B cell (primary cell): ENCODE results near the gene UBE2M. TPM values are rescaled to one million over a fixed set of nuclear protein-coding genes. Genes with fewer than 3 reads are reported as not detected.

Source experiments
- ATAC-seq: fragments of 200-7000 bp; cut with Tn5 transposase; one replicate; pipeline ENCODE4 v1.10.0; 2021; ENCODE audit warnings: low read depth, mild to moderate bottlenecking, moderate number of reproducible peaks, moderate library complexity
- CTCF ChIA-PET: fragments of 350-600 bp; sonication (Branson Sonifier 250); formaldehyde crosslinking; loops from one replicate; lab custom pipeline; 2021; ENCODE audit warnings: antibody characterized with exemption, inconsistent platforms; lab: Charles Lee
- POLR2A ChIA-PET: fragments of 350-600 bp; sonication (Branson Sonifier 250); formaldehyde crosslinking; loops from one replicate; lab custom pipeline; 2021; ENCODE audit warnings: antibody characterized with exemption; lab: Charles Lee
- DNase-seq: peaks from one replicate; pipeline ENCODE4 v3.0.0; 2013
- H2AFZ ChIP-seq: 2 replicates; pipeline ENCODE4 v1.6.1; 2012; ENCODE audit warnings: mild to moderate bottlenecking, low read depth, low read length; ENCODE audit not compliant: insufficient read depth, poor library complexity, severe bottlenecking
- H3K27ac ChIP-seq, 2 donors: 1 replicate in 1 of 2; 2 replicates in 1 of 2; pipeline ENCODE4 v1.5.1; 2012 to 2013; ENCODE audit warnings: low read length in 2 of 2, mild to moderate bottlenecking in 2 of 2, moderate library complexity in 1 of 2
- H3K27me3 ChIP-seq, 4 experiments: fragments of 200-600 bp in 1 of 4; sonication (generic) in 1 of 4; replicated peaks in 1 of 4; 1 replicate in 2 of 4; 2 replicates in 2 of 4; pipeline versions ENCODE4 v1.6.1 to v1.7.0; 2013 to 2016; ENCODE audit warnings: low read length in 3 of 4, mild to moderate bottlenecking in 2 of 4, mixed read lengths in 1 of 4, moderate library complexity in 1 of 4; ENCODE audit not compliant: insufficient read depth in 4 of 4, control insufficient read depth in 3 of 4; ENCODE audit errors: control extremely low read depth in 1 of 4
- H3K36me3 ChIP-seq, 2 experiments: replicated peaks in 1 of 2; 1 replicate in 1 of 2; 2 replicates in 1 of 2; pipeline versions ENCODE4 v1.6.1 to v1.7.1; 2013; ENCODE audit warnings: low read length in 1 of 2; ENCODE audit not compliant: insufficient read depth in 2 of 2, control insufficient read depth in 1 of 2; ENCODE audit errors: control extremely low read depth in 1 of 2, extremely low read depth in 1 of 2
- H3K4me1 ChIP-seq, 2 donors: fragments of 200-600 bp in 1 of 2; sonication (generic) in 1 of 2; 1 replicate in 1 of 2; 2 replicates in 1 of 2; pipeline versions ENCODE4 v1.5.1 to v1.6.1; 2013 to 2017; ENCODE audit warnings: low read length in 2 of 2; ENCODE audit not compliant: control insufficient read depth in 2 of 2, insufficient read depth in 2 of 2
- H3K4me2 ChIP-seq: replicated peaks from 2 replicates; pipeline ENCODE3; 2012; ENCODE audit warnings: mild to moderate bottlenecking, low read depth, low read length; ENCODE audit not compliant: poor library complexity, severe bottlenecking
- H3K4me3 ChIP-seq, 5 experiments: fragments of 200-600 bp in 1 of 5; sonication (generic) in 1 of 5; 1 replicate in 3 of 5; 2 replicates in 2 of 5; pipeline versions ENCODE4 v1.5.1 to v1.7.0; 2011 to 2016; ENCODE audit warnings: low read length in 4 of 5, mild to moderate bottlenecking in 4 of 5, low read depth in 2 of 5, control low read depth in 1 of 5, moderate library complexity in 1 of 5; ENCODE audit not compliant: insufficient read depth in 1 of 5; ENCODE audit errors: control extremely low read depth in 1 of 5, extremely low read depth in 1 of 5
- H3K79me2 ChIP-seq: fragments of 200-600 bp; sonication (generic); one replicate; pipeline ENCODE4 v1.6.0; 2016; ENCODE audit warnings: low read length; ENCODE audit not compliant: control insufficient read depth, insufficient read depth
- H3K9ac ChIP-seq: fragments of 200-600 bp; sonication (generic); 2 replicates; pipeline ENCODE4 v1.6.1; 2017; ENCODE audit warnings: mild to moderate bottlenecking, low read length, moderate library complexity
- H3K9me3 ChIP-seq, 3 donors: one replicate each; pipeline versions ENCODE4 v1.6.1 to v1.7.1; 2013; ENCODE audit warnings: low read length in 2 of 3; ENCODE audit not compliant: control insufficient read depth in 2 of 3, insufficient read depth in 1 of 3; ENCODE audit errors: control extremely low read depth in 1 of 3
- H4K20me1 ChIP-seq: 2 replicates; pipeline ENCODE4 v1.6.0; 2012; ENCODE audit warnings: mild to moderate bottlenecking, low read length; ENCODE audit not compliant: insufficient read depth, control insufficient read depth, poor library complexity, severe bottlenecking
- H3K27ac Mint-ChIP-seq: one replicate; pipeline ENCODE4 v1.8.0; 2021; ENCODE audit warnings: mixed read lengths
- H3K27me3 Mint-ChIP-seq: one replicate; pipeline ENCODE4 v1.8.0; 2021; ENCODE audit warnings: mixed read lengths
- H3K4me1 Mint-ChIP-seq: one replicate; pipeline ENCODE4 v1.8.0; 2021; ENCODE audit warnings: mixed read lengths
- H3K4me3 Mint-ChIP-seq: one replicate; pipeline ENCODE4 v1.8.0; 2021; ENCODE audit warnings: mixed read lengths
- H3K9me3 Mint-ChIP-seq: one replicate; pipeline ENCODE4 v1.8.0; 2022; ENCODE audit warnings: mixed read lengths; ENCODE audit not compliant: insufficient read depth
- EZH2 ChIP-seq: IDR thresholded peaks from 2 replicates; pipeline ENCODE4 v1.6.1; 2012; ENCODE audit warnings: borderline replicate concordance, low read depth, mild to moderate bottlenecking, moderate library complexity, low read length; ENCODE audit not compliant: insufficient read depth, poor library complexity, severe bottlenecking
- WGBS: methylation state at CpG from one replicate; pipeline ENCODE4 v1.1.5; 2013; ENCODE audit warnings: missing lambda C conversion rate; ENCODE audit not compliant: insufficient coverage; 5-methylcytosine and 5-hydroxymethylcytosine counted together
- intact Hi-C: fragments of 100-400 bp; cut with micrococcal nuclease; formaldehyde crosslinking; loops from one replicate; pipeline ENCODE4 v1.10.0; 2022
- polyA plus RNA-seq: library from polyadenylated mRNA; depleted of rRNA; stranded (reverse); fragments of >200 nt; gene quantifications from 2 replicates; pipeline ENCODE4 v1.2.3, GENCODE V29; 2012
- total RNA-seq, 2 donors: library from RNA; stranded (reverse); fragments of 120-200 nt in 1 of 2; gene quantifications; 1 replicate in 1 of 2; 2 replicates in 1 of 2; pipeline versions ENCODE4 v1.2.3 to v1.2.4, GENCODE V29; 2013 to 2022
- TF ChIP-seq, protein P1 (sequence below): fragments of 200-600 bp; IDR thresholded peaks from one replicate; pipeline ENCODE4 v1.8.0; 2022; ENCODE audit warnings: antibody characterized with exemption, mild to moderate bottlenecking

UBE2M gene
- total and polyA plus RNA-seq, 2 donors (not counting 1 experiment from before 2014, with no cell fraction given), result 62.5 to 66.1 TPM

GRCh38 chr19:58575183-58576041, 17.0 kb upstream of the UBE2M start:
- Histone ChIP-seq H3K27ac (peak overlapping the region; percentile 97 to 99), H3K9me3 (peaks cover 0 to 11% (median 0%) of the 10 kb centered on the region in 3 donors), H3K36me3 (peaks cover 0 to 7% of the 10 kb centered on the region in 2 experiments), H4K20me1 (no peaks in the 10 kb centered on the region), H2AFZ (peak overlapping the region; percentile 79), H3K4me3 (peak overlapping the region; percentile 35 to 99 (median 79)), H3K4me1 (peaks cover 31 to 46% of the 10 kb centered on the region in 2 donors), H3K79me2 (peaks cover 16% of the 10 kb centered on the region), H3K27me3 (no peaks in the 10 kb centered on the region), H3K4me2 (peak overlapping the region; percentile 87), H3K9ac (peak overlapping the region; percentile 96)
- peaks cover 55% of the 10 kb centered on the region for H3K4me1 Mint-ChIP-seq
- TF ChIP-seq, protein P1, sequence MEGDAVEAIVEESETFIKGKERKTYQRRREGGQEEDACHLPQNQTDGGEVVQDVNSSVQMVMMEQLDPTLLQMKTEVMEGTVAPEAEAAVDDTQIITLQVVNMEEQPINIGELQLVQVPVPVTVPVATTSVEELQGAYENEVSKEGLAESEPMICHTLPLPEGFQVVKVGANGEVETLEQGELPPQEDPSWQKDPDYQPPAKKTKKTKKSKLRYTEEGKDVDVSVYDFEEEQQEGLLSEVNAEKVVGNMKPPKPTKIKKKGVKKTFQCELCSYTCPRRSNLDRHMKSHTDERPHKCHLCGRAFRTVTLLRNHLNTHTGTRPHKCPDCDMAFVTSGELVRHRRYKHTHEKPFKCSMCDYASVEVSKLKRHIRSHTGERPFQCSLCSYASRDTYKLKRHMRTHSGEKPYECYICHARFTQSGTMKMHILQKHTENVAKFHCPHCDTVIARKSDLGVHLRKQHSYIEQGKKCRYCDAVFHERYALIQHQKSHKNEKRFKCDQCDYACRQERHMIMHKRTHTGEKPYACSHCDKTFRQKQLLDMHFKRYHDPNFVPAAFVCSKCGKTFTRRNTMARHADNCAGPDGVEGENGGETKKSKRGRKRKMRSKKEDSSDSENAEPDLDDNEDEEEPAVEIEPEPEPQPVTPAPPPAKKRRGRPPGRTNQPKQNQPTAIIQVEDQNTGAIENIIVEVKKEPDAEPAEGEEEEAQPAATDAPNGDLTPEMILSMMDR, result no peak
- TF ChIP-seq EZH2, result no peak
- ATAC-seq (peak; percentile 39), DNase-seq (peak; percentile 93)
- intact Hi-C loops, result no loop called here
- peak overlapping the region; percentile 95 for H3K27ac Mint-ChIP-seq
- CTCF ChIA-PET, result interaction anchor here (1.0 to 2.5 kb wide), 3 partner anchors 20 to 62 kb away, joined by 3 to 23 read pairs (median 7); partner anchors contain the start of gene ZBTB45
- no peaks in the 10 kb centered on the region for H3K27me3 Mint-ChIP-seq
- H3K4me3 Mint-ChIP-seq, result peak overlapping the region; percentile 90
- POLR2A ChIA-PET, result interaction anchor here (0.5 to 2.3 kb wide), 10 partner anchors 13 to 481 kb away, joined by 3 to 15 read pairs (median 4); partner anchors contain the start of genes CHMP2A and ZBTB45
- H3K9me3 Mint-ChIP-seq, result no peaks in the 10 kb centered on the region
- WGBS, result under 1% methylated on average over 63 of the region's 66 CpGs
